Vagina (tissue), 2 donors: Measurements from ENCODE around the gene FGFRL1. TPM values are rescaled to one million over a fixed set of nuclear protein-coding genes. Genes with fewer than 3 reads are reported as not detected.

Experiments used
- DNase-seq, 2 donors: peaks; one replicate each; pipeline ENCODE4 v3.0.0-alpha.2; 2017; ENCODE audit errors: extremely low spot score in 2 of 2
- H3K27ac ChIP-seq: fragments of 200-600 bp; sonication (generic); one replicate; pipeline ENCODE4 v1.5.1; 2019
- H3K27me3 ChIP-seq: fragments of 200-600 bp; sonication (generic); one replicate; pipeline ENCODE4 v1.5.1; 2019
- H3K36me3 ChIP-seq, 2 donors: fragments of 200-600 bp; sonication (generic); one replicate each; pipeline ENCODE4 v1.5.1; 2017 to 2019
- H3K4me1 ChIP-seq: fragments of 200-600 bp; sonication (generic); one replicate; pipeline ENCODE4 v1.5.1; 2019
- H3K4me3 ChIP-seq, 2 donors: fragments of 200-600 bp; sonication (generic); 1 replicate in 1 of 2; 2 replicates in 1 of 2; pipeline ENCODE4 v1.5.1; 2016 to 2019
- H3K9me3 ChIP-seq: fragments of 200-600 bp; sonication (generic); one replicate; pipeline ENCODE4 v1.5.1; 2019
- CTCF ChIP-seq, 3 experiments: fragments of 450-650 bp in 2 of 3; fragments of 200-600 bp in 1 of 3; sonication (generic) in 1 of 3; IDR thresholded peaks; one replicate each; pipeline ENCODE4 v1.5.1; 2017 to 2019; ENCODE audit warnings: antibody characterized with exemption in 3 of 3, mild to moderate bottlenecking in 2 of 3, moderate library complexity in 2 of 3
- POLR2A ChIP-seq, 2 donors: fragments of 450-650 bp; IDR thresholded peaks; one replicate each; pipeline ENCODE4 v1.6.1; 2017; ENCODE audit warnings: antibody characterized with exemption in 2 of 2, mild to moderate bottlenecking in 2 of 2, moderate library complexity in 2 of 2
- POLR2AphosphoS5 ChIP-seq, 2 donors: sonication (generic); formaldehyde crosslinking; IDR thresholded peaks; one replicate each; pipeline ENCODE4 v1.9.0; 2017; ENCODE audit warnings: antibody characterized with exemption in 2 of 2, mild to moderate bottlenecking in 2 of 2, low read depth in 1 of 2; ENCODE audit not compliant: insufficient read depth in 1 of 2
- intact Hi-C: fragments of 100-400 bp; cut with DNase I; formaldehyde crosslinking; loops from one replicate; pipeline ENCODE4 v1.15.1; 2023
- total RNA-seq: library from RNA; depleted of rRNA; stranded (reverse); fragments of >200 nt; gene quantifications from one replicate; pipeline ENCODE4 v1.2.3, GENCODE V29; 2016

FGFRL1 gene
- total RNA-seq, 1 donor from 2014 or later = 20.9 TPM

GRCh38 chr4:1019320-1019719, 7.9 kb downstream of the FGFRL1 start:
- Histone ChIP-seq H3K4me1 (no peaks in the 10 kb centered on the region), H3K4me3 (no peak overlapping the region), H3K27ac (no peak overlapping the region), H3K27me3 (no peaks in the 10 kb centered on the region), H3K9me3 (no peaks in the 10 kb centered on the region), H3K36me3 (no peaks in the 10 kb centered on the region)
- DNase-seq = no peak
- no peak for TF ChIP-seq POLR2A (IDR thresholded peaks at IDR 0.05)
- no peak for TF ChIP-seq CTCF (IDR thresholded peaks at IDR 0.05)
- no peak for TF ChIP-seq POLR2AphosphoS5 (IDR thresholded peaks at IDR 0.05; ENCODE audit: insufficient read depth in 1 of 2, low read depth in 1 of 2)
- intact Hi-C loops = no loop called here

DNA sequence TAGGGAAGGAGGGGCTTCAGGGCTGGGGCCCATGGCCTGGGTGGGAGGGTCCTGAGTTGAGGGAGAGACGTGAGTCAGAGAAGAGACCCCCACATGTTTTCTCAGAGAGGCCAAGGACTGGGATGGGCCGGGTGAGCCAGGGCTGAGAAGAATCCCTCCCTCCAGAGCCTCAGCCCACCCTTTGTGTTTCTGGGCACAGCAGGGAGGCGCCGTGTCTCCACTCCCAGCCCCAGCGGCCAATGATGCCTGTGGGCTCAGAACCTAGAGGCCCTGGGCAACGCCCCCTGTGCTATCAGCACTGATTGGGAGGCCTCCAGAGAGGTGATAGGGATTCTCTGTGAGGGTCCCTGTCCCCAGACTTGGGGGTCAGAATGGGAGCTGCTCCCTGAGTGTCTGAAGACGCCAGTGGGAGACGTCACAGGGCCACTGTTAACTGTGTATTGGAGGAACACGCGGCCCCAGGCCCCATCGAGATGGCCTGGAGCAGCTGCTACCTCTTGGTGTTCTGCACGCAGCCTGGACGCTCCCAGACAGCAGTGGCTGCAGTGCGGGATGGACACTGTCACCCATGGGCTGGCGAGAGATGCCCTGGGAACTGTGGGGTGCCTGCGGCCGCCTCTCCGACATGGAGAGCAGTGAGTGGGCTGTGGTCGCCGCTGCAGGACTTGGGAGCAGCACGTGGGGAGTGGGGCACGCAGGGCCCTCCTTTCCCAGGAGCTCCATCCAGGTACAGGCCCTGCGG, 8.5 kb downstream of the FGFRL1 start:
- H3K9me3 ChIP-seq = no peaks in the 10 kb centered on the region
- no peak for DNase-seq
- no peaks in the 10 kb centered on the region for H3K27me3 ChIP-seq
- no peaks in the 10 kb centered on the region for H3K4me1 ChIP-seq
- peaks cover 0 to 6% of the 10 kb centered on the region in 2 donors for H3K36me3 ChIP-seq
- TF ChIP-seq CTCF (IDR thresholded peaks at IDR 0.05) = no peak
- no peak for TF ChIP-seq POLR2AphosphoS5 (IDR thresholded peaks at IDR 0.05; ENCODE audit: insufficient read depth in 1 of 2, low read depth in 1 of 2)
- no peak for TF ChIP-seq POLR2A (IDR thresholded peaks at IDR 0.05)
- intact Hi-C loops = no loop called here
- H3K4me3 ChIP-seq = no peak overlapping the region
- H3K27ac ChIP-seq = no peak overlapping the region

- Histone ChIP-seq H3K27ac (no peak overlapping the region), H3K9me3 (no peaks in the 10 kb centered on the region), H3K4me1 (no peaks in the 10 kb centered on the region), H3K27me3 (no peaks in the 10 kb centered on the region), H3K4me3 (no peak overlapping the region), H3K36me3 (peaks cover 0 to 8% of the 10 kb centered on the region in 2 donors)
- intact Hi-C loops = no loop called here
- no peak for TF ChIP-seq CTCF (IDR thresholded peaks at IDR 0.05)
- TF ChIP-seq POLR2A (IDR thresholded peaks at IDR 0.05) = no peak
- no peak for TF ChIP-seq POLR2AphosphoS5 (IDR thresholded peaks at IDR 0.05; ENCODE audit: insufficient read depth in 1 of 2, low read depth in 1 of 2)
- no peak for DNase-seq
These were observed 10.1 kb downstream of the FGFRL1 start for GRCh38 chr4:1021386-1022050.

- no peaks in the 10 kb centered on the region for H3K4me1 ChIP-seq
These were observed 10.8 kb downstream of the FGFRL1 start for GRCh38 chr4:1022051-1022738.

GRCh38 chr4:1022739-1023066, 11.3 kb downstream of the FGFRL1 start:
- H3K4me3 ChIP-seq = no peak overlapping the region
- H3K9me3 ChIP-seq = no peaks in the 10 kb centered on the region
- H3K27ac ChIP-seq = no peak overlapping the region
- no peaks in the 10 kb centered on the region for H3K4me1 ChIP-seq
- no peaks in the 10 kb centered on the region for H3K27me3 ChIP-seq
- intact Hi-C loops = no loop called here
- peaks cover 0 to 8% of the 10 kb centered on the region in 2 donors for H3K36me3 ChIP-seq
- no peak for DNase-seq
- TF ChIP-seq POLR2AphosphoS5 (IDR thresholded peaks at IDR 0.05; ENCODE audit: insufficient read depth in 1 of 2, low read depth in 1 of 2) (no peak), CTCF (IDR thresholded peaks at IDR 0.05) (no peak), POLR2A (IDR thresholded peaks at IDR 0.05) (no peak)

More at GRCh38 chr4:1022051-1022738, 10.8 kb downstream of the FGFRL1 start:
- Histone ChIP-seq H3K9me3 (no peaks in the 10 kb centered on the region), H3K27ac (no peak overlapping the region), H3K4me3 (no peak overlapping the region), H3K36me3 (peaks cover 0 to 8% of the 10 kb centered on the region in 2 donors), H3K27me3 (no peaks in the 10 kb centered on the region)
- intact Hi-C loops = no loop called here
- no peak for TF ChIP-seq POLR2A (IDR thresholded peaks at IDR 0.05)
- TF ChIP-seq POLR2AphosphoS5 (IDR thresholded peaks at IDR 0.05; ENCODE audit: insufficient read depth in 1 of 2, low read depth in 1 of 2) = no peak
- no peak for DNase-seq
